ENCODE measurements around the gene TSPO2.

- TF ChIP-seq, protein P1, sequence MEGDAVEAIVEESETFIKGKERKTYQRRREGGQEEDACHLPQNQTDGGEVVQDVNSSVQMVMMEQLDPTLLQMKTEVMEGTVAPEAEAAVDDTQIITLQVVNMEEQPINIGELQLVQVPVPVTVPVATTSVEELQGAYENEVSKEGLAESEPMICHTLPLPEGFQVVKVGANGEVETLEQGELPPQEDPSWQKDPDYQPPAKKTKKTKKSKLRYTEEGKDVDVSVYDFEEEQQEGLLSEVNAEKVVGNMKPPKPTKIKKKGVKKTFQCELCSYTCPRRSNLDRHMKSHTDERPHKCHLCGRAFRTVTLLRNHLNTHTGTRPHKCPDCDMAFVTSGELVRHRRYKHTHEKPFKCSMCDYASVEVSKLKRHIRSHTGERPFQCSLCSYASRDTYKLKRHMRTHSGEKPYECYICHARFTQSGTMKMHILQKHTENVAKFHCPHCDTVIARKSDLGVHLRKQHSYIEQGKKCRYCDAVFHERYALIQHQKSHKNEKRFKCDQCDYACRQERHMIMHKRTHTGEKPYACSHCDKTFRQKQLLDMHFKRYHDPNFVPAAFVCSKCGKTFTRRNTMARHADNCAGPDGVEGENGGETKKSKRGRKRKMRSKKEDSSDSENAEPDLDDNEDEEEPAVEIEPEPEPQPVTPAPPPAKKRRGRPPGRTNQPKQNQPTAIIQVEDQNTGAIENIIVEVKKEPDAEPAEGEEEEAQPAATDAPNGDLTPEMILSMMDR (IDR thresholded peaks at IDR 0.05) = no peak
- no peak for TF ChIP-seq POLR2A (IDR thresholded peaks at IDR 0.05)
Observed at GRCh38 chr6:41017663-41018062, 24.6 kb upstream of the TSPO2 start.
